Left lung (tissue), 10 donors: ENCODE results near the gene FSHR. TPM values are rescaled to one million over a fixed set of nuclear protein-coding genes. Genes with fewer than 3 reads are reported as not detected.

Source experiments
- ATAC-seq: fragments of 200-7000 bp; cut with Tn5 transposase; one replicate; pipeline ENCODE4 v1.9.1; 2020; ENCODE audit warnings: moderate library complexity
- DNase-seq, 4 donors: peaks; one replicate each; pipeline ENCODE4 v3.0.0-alpha.2; 2013 to 2020
- H3K27ac ChIP-seq, 2 donors: fragments of 200-600 bp; sonication (generic) in 1 of 2; one replicate each; pipeline versions ENCODE4 v1.5.0 to v1.8.0; 2020 to 2021
- H3K27me3 ChIP-seq, 2 donors: fragments of 200-600 bp; sonication (generic) in 1 of 2; one replicate each; pipeline versions ENCODE4 v1.5.0 to v1.8.0; 2020 to 2021
- H3K36me3 ChIP-seq, 2 donors: fragments of 200-600 bp; sonication (generic) in 1 of 2; one replicate each; pipeline versions ENCODE4 v1.5.0 to v1.8.0; 2020 to 2021
- H3K4me1 ChIP-seq, 2 donors: fragments of 200-600 bp; one replicate each; pipeline ENCODE4 v1.8.0; 2021
- H3K4me3 ChIP-seq, 2 donors: fragments of 200-600 bp; sonication (generic) in 1 of 2; one replicate each; pipeline versions ENCODE4 v1.5.0 to v1.8.0; 2020 to 2021; ENCODE audit warnings: mild to moderate bottlenecking in 1 of 2
- H3K9me3 ChIP-seq, 2 donors: fragments of 200-600 bp; sonication (generic) in 1 of 2; one replicate each; pipeline versions ENCODE4 v1.5.0 to v1.8.0; 2020 to 2021
- intact Hi-C, 2 donors: fragments of 100-400 bp; cut with DNase I; formaldehyde crosslinking; loops; one replicate each; pipeline versions ENCODE4 v1.11.2 to v1.14.2; 2022
- polyA plus RNA-seq, 6 donors: library from polyadenylated mRNA; unstranded; fragments of 120-200 nt; gene quantifications; one replicate each; pipeline ENCODE4 v1.2.1, GENCODE V29; 2013; ENCODE audit not compliant: insufficient read length in 6 of 6
- total RNA-seq, 2 donors: library from RNA; stranded (reverse); fragmentation: NEBNext Ultra II Directional; extraction: Animal tissue kit (Norgen Biotek cat#: 25700); gene quantifications; one replicate each; pipeline ENCODE4 v1.2.1, GENCODE V29; 2021
- TF ChIP-seq, protein P1 (sequence below), 2 donors: fragments of 200-600 bp; sonication (generic) in 1 of 2; IDR thresholded peaks; one replicate each; pipeline versions ENCODE4 v1.5.0 to v1.8.0; 2021; ENCODE audit warnings: antibody characterized with exemption in 2 of 2
- donor health status: DM: no; HTN: yes; CAD: no.
- donor health status: DM: no; HTN: no; CAD: no.

FSHR gene
- total and polyA plus RNA-seq, 8 donors: 0.36 TPM; not detected in 7

DNA sequence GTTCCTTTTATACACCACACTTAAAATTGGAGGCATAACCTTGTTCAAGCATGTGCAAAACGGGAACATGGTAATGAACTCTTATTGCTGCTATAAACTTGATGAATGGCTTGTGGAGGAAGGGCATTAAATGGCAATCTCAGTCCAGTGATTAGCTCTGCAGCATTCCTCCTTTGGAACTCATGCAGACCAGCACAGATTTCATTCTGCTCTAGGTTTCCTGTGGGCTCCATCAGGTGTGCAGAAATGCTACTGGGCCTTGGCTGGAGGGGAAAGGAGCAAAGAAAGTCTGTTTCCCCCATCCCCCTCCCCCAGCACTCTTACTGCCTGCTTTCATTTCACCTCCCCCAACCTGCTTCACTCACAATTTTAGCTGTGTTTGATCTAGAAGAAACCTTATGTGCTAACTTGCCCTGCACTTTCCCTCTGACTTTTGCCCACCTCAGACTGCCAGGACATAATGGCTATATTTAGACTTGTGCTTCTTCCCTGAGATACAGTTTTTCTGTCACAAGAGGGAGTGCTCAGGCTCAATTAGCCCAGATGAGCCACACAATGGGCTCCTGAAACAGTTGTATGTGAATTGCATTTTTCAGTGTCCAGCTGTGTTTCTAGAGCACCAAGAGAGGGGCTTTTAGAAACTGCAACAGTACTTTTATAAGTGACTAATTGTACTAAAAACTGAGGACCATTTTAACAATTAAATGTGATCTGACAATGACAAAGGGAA is 109.8 kb downstream of the FSHR start:
- H3K9me3 ChIP-seq: no peaks in the 10 kb centered on the region
- no peaks in the 10 kb centered on the region for H3K36me3 ChIP-seq
- no peak overlapping the region for H3K4me3 ChIP-seq
- no peak overlapping the region for H3K27ac ChIP-seq
- DNase-seq: peak in 1 of 4 donors; percentile 1
- no peaks in the 10 kb centered on the region for H3K27me3 ChIP-seq
- TF ChIP-seq, protein P1, sequence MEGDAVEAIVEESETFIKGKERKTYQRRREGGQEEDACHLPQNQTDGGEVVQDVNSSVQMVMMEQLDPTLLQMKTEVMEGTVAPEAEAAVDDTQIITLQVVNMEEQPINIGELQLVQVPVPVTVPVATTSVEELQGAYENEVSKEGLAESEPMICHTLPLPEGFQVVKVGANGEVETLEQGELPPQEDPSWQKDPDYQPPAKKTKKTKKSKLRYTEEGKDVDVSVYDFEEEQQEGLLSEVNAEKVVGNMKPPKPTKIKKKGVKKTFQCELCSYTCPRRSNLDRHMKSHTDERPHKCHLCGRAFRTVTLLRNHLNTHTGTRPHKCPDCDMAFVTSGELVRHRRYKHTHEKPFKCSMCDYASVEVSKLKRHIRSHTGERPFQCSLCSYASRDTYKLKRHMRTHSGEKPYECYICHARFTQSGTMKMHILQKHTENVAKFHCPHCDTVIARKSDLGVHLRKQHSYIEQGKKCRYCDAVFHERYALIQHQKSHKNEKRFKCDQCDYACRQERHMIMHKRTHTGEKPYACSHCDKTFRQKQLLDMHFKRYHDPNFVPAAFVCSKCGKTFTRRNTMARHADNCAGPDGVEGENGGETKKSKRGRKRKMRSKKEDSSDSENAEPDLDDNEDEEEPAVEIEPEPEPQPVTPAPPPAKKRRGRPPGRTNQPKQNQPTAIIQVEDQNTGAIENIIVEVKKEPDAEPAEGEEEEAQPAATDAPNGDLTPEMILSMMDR (IDR thresholded peaks at IDR 0.05): no peak
- peak; percentile 18 for ATAC-seq
- intact Hi-C loops: no loop called here
- no peaks in the 10 kb centered on the region for H3K4me1 ChIP-seq

DNA sequence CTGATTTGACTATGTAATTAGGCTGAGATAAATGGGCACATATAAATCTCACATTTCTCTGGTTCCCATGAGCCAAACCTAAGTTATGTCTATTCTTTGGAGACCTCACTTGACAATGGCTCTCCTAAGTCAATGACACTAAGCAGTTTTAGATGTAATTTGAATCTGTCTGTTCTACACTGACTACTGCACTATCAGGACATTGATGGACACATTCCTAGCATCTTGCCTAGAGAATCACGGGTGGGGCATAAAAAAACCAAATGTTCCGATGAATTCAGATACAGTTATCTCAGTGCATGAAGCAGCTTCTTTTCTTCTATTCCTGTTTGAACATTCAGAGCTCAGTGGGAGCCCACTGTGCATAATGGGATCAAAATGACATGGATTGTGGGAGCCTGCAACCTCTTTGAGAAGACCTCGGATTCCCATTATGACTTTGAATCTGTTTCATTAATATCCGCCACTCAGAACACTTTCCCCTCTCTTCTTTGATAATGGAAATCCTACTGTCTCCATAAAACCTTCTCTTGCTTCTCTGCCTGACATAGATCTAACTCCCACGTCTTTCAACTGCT is 110.8 kb downstream of the FSHR start:
- Histone ChIP-seq H3K4me3 (no peak overlapping the region), H3K27ac (no peak overlapping the region), H3K36me3 (no peaks in the 10 kb centered on the region), H3K4me1 (no peaks in the 10 kb centered on the region), H3K27me3 (no peaks in the 10 kb centered on the region), H3K9me3 (no peaks in the 10 kb centered on the region)
- intact Hi-C loops: no loop called here
- DNase-seq (no peak), ATAC-seq (no peak)
- TF ChIP-seq, protein P1 (IDR thresholded peaks at IDR 0.05): no peak

DNA sequence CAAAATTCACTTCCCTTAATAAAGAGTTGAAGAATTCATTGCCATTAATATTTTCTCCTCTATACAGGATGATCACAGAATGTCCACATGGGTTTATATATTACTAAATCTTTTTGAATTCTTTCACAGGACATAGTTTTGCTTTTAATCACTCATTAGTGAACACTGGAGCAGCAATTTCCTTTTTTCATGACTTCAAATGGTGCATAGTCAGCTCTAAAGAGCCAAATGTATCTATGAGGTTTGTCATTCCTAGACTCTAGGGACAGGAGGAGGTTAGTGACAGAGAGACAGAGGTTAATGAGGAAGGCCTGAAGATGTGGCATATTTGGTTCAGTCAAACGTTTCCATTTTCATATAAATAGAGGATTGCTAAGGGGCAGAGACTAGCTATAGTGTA is 111.8 kb downstream of the FSHR start:
- Histone ChIP-seq H3K9me3 (no peaks in the 10 kb centered on the region), H3K4me1 (no peaks in the 10 kb centered on the region), H3K27ac (no peak overlapping the region), H3K4me3 (no peak overlapping the region), H3K27me3 (no peaks in the 10 kb centered on the region), H3K36me3 (no peaks in the 10 kb centered on the region)
- TF ChIP-seq, protein P1 (IDR thresholded peaks at IDR 0.05): no peak
- intact Hi-C loops: no loop called here
- DNase-seq (no peak), ATAC-seq (no peak)

DNA sequence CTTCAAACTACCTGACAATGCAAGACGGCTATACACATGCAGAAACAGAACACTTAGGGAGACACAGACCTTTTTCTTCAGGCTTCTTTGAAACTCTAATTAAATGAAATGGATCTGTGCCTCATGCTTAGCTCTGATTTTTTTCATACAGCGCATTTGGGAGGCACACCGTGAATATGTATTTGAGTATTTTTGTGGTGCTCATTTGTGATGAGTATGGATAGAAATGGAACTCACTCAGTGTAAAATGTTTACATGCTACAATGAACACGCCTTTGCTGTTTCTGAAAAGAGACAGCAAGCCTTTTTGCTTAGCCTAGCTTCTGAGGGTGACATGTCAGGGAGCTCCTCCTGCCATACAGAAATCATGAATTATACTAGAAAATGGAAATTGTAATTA is 113.3 kb downstream of the FSHR start:
- Histone ChIP-seq H3K36me3 (no peaks in the 10 kb centered on the region), H3K4me3 (no peak overlapping the region), H3K27me3 (no peaks in the 10 kb centered on the region), H3K4me1 (peaks cover 0 to under 1% of the 10 kb centered on the region in 2 donors), H3K27ac (no peak overlapping the region), H3K9me3 (no peaks in the 10 kb centered on the region)
- ATAC-seq (no peak), DNase-seq (no peak)
- TF ChIP-seq, protein P1 (IDR thresholded peaks at IDR 0.05): no peak
- intact Hi-C loops: no loop called here

DNA sequence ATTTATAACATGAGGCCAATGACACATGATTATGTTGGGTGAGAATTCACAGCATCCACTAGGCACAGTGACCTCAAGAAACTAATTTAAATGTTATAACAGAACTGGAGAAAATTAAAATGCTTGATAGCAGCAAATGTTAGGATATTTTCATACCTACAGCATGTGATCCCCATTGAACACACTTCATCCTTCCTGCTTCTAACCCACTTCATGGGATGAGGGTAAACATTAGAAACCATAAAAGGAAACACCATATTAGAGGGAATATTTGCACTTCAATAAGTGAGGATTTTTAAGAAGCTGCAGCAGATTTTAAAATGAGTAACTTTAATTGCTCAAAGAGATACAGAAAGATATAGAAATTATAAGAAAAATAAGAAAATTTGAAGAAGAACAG is 117.1 kb downstream of the FSHR start:
- H3K27me3 ChIP-seq: no peaks in the 10 kb centered on the region
- H3K4me1 ChIP-seq: peaks cover 0 to 4% of the 10 kb centered on the region in 2 donors
- TF ChIP-seq, protein P1 (IDR thresholded peaks at IDR 0.05): no peak
- peak overlapping the region in 1 of 2 donors; percentile 19 for H3K27ac ChIP-seq
- no peaks in the 10 kb centered on the region for H3K36me3 ChIP-seq
- DNase-seq: peak in 1 of 4 donors; percentile 10
- no peaks in the 10 kb centered on the region for H3K9me3 ChIP-seq
- intact Hi-C loops: no loop called here
- ATAC-seq: peak; percentile 73
- H3K4me3 ChIP-seq: no peak overlapping the region
